ENCODE data around the gene PRR18. TPM values are rescaled to one million over a fixed set of nuclear protein-coding genes. Genes with fewer than 3 reads are reported as not detected.

PRR18 gene
- total RNA-seq, 1 donor from 2014 or later, result 0.13 TPM

GRCh38 chr6:166296035-166296883 is 11.9 kb downstream of the PRR18 start:
- DNase-seq (ENCODE audit: low read depth), result no peak
- Histone ChIP-seq H3K27me3 (ENCODE audit: control insufficient read depth, insufficient read depth, low read length) (peaks cover 8% of the 10 kb centered on the region), H3K36me3 (ENCODE audit: control insufficient read depth, insufficient read depth, low read length) (no peaks in the 10 kb centered on the region), H3K4me3 (ENCODE audit: low read depth, low read length) (no peak overlapping the region)
- no peak for TF ChIP-seq CTCF (IDR thresholded peaks at IDR 0.05; ENCODE audit: insufficient read depth, low read length, poor library complexity, severe bottlenecking)

- no peak overlapping the region for H3K4me3 ChIP-seq (ENCODE audit: low read depth, low read length)
- DNase-seq (ENCODE audit: low read depth), result no peak
- H3K36me3 ChIP-seq (ENCODE audit: control insufficient read depth, insufficient read depth, low read length), result no peaks in the 10 kb centered on the region
- TF ChIP-seq CTCF (IDR thresholded peaks at IDR 0.05; ENCODE audit: insufficient read depth, low read length, poor library complexity, severe bottlenecking), result no peak
- H3K27me3 ChIP-seq (ENCODE audit: control insufficient read depth, insufficient read depth, low read length), result peaks cover 8% of the 10 kb centered on the region
Observed at GRCh38 chr6:166293731-166294584, 14.2 kb downstream of the PRR18 start.

- no peak for TF ChIP-seq CTCF (IDR thresholded peaks at IDR 0.05; ENCODE audit: insufficient read depth, low read length, poor library complexity, severe bottlenecking)
- DNase-seq (ENCODE audit: low read depth), result no peak
- H3K27me3 ChIP-seq (ENCODE audit: control insufficient read depth, insufficient read depth, low read length), result peaks cover 5% of the 10 kb centered on the region
- H3K4me3 ChIP-seq (ENCODE audit: low read depth, low read length), result no peak overlapping the region
- H3K36me3 ChIP-seq (ENCODE audit: control insufficient read depth, insufficient read depth, low read length), result no peaks in the 10 kb centered on the region
Observed at GRCh38 chr6:166289207-166290060, 18.8 kb downstream of the PRR18 start.

- DNase-seq (ENCODE audit: low read depth), result peak; percentile 10
- H3K36me3 ChIP-seq (ENCODE audit: control insufficient read depth, insufficient read depth, low read length), result no peaks in the 10 kb centered on the region
- no peak for TF ChIP-seq CTCF (IDR thresholded peaks at IDR 0.05; ENCODE audit: insufficient read depth, low read length, poor library complexity, severe bottlenecking)
Observed at GRCh38 chr6:166286839-166287271, 21.3 kb downstream of the PRR18 start.

GRCh38 chr6:166285233-166285632 is 23.0 kb downstream of the PRR18 start:
- no peaks in the 10 kb centered on the region for H3K27me3 ChIP-seq (ENCODE audit: control insufficient read depth, insufficient read depth, low read length)
- no peak overlapping the region for H3K4me3 ChIP-seq (ENCODE audit: low read depth, low read length)
- no peak for DNase-seq (ENCODE audit: low read depth)
- TF ChIP-seq CTCF (IDR thresholded peaks at IDR 0.05; ENCODE audit: insufficient read depth, low read length, poor library complexity, severe bottlenecking), result no peak
- H3K36me3 ChIP-seq (ENCODE audit: control insufficient read depth, insufficient read depth, low read length), result no peaks in the 10 kb centered on the region

More at GRCh38 chr6:166286839-166287271, 21.3 kb downstream of the PRR18 start:
- Histone ChIP-seq H3K27me3 (ENCODE audit: control insufficient read depth, insufficient read depth, low read length) (no peaks in the 10 kb centered on the region), H3K4me3 (ENCODE audit: low read depth, low read length) (no peak overlapping the region)
